NCI-H1436 (cell line): ENCODE measurements around the gene OR10J4.
"Not testable (repeated sequence)": the region's sequence is repeated elsewhere in the genome, so short reads cannot be mapped to it uniquely, and the experiment has no call there.

Experiments
- DNase-seq: peaks from one replicate; lab custom pipeline; 2025; lab: John Stamatoyannopoulos, UW

The OR10J4 gene

DNA sequence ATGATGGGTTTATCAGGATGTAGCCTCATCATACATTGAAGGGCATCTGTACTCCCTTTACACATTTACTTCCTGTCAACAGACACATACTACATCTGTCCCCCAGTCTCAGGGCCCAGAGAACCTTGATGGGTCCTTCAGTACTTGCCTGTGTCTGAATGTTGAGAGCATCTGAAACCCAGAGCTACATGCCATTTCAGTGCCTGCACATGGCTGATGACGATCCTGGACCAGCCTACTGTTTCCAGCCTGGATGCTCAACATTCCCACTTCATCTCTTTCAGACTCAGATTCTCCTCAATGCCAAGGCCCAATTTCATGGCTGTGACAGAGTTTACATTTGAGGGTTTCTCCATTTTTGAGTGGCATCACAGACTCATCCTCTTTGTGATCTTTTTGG, at the start of gene OR10J4:
Gene OR10J4 (plus strand): TSS at position 301 of the 400 bp plus-strand sequence.
- DNase-seq: no peak

DNA sequence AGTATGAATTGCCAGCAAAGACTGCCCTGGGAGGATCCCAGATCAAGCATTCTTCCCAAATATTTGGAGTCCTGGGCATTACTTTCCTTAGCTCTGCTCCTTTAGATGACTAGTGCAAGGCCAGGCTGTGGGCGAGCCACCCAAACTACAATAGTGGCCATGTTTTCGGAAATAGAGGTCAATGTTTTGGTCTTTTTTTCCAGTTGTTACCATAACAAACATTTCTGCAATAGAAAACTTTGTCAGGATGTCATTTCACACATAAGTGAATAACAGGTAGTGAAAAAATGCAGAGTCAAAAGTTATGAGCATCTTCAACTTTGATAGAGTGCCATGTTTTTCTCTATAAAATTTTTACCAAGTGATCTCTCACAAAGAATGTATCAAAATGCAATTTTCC, 25.2 kb upstream of the OR10J4 start:
- DNase-seq: no peak

DNA sequence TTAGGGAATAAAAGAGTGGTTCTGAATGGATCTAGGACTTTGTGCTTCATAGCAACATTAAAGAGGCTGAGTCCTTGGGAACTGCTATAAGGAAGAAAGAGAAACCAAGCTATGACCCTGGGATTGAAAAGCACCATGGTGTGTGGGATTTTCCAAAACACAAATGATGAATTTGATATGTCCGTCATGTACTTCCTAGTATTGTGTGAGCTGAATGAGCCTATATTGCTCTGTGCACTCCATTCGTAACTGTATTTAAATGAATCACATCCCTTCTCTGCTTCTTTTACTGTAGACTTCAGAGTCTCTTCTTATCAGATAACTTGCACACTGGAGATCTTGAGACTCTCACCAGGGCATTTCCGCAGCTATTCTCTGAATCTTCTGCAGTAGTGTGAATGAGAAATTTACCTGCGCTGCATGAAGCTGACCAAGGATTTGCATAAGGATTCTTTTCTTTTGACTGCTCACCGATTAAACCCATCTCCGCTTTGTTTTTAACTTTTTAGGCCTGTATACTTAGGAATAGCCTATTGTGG, 23.1 kb upstream of the OR10J4 start:
- no peak for DNase-seq

DNA sequence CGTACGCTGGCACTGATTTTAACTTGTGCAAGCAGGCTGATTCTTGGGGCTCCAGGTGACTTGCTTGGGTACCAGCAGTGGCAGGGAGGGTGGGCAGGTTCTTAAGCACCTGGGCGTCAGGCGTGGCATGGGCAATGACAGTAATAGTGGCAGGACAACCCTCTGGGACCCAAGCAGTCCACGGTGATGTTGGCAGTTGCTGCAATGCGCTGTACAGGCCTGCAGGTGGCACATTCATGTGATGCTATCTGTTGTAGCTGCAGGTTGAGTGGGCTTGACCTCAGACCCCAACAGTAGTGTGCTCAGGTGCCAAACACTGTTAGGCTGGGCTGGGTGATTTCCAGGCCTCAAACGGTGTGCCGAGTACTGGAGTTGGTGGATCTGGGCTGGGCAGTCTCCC, 10.2 kb upstream of the OR10J4 start:
- DNase-seq: no peak

DNA sequence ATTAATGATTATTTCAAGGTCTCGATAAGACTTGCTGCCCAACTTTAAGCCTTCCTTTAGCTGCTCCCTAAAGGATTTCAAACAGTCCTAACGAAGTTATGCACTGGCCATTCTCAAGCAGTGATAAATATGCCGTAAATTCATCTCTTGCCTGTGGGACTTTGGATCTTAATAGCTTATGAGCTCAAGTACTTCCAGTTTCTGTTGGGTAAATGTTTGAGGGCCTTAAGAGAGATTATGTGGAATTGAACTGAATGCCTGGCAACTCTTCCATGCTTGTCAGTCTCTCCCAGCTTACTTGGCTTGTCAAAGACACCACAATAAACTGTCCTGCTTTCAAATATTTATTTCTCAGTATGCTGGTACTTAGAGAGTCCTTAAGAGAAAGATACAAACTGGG, 3.5 kb upstream of the OR10J4 start:
- DNase-seq: no peak

DNA sequence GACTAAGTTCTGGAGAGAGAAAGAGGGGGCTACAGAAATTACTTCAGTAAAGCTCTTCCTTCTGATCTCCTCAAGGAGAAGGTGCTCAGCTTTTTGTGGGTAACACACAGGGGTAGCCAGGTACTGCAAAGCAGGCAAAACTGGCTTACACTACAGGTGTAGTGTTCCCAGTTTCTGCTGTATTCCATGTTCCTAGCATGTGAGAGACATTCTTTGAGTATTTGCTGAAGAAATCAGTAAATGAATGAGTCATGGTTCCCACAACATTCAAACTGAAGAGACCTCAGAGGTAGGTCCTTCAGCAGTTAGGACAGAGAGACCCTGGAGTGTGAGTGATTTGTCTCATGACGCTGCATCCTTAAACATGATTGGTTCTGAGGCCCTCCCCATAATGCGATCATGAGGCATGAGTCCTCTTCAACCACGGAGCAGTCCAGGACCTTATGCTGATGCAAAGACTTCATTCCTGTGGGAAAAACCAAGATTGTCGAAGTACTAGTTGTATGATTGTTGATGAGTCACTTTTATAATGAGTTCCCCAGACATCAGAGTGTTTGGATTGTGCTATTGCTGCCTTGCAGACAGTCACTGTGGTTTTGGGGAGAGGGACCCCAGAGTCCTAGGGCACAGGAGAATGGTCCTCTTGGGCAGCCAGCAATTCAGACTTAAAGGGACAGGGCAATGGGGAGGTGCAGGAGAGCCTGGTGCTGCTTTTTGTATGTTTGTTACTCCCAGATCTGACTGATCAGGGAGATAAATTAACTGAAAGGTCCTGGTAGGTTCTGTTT, 2.7 kb upstream of the OR10J4 start:
- no peak for DNase-seq

DNA sequence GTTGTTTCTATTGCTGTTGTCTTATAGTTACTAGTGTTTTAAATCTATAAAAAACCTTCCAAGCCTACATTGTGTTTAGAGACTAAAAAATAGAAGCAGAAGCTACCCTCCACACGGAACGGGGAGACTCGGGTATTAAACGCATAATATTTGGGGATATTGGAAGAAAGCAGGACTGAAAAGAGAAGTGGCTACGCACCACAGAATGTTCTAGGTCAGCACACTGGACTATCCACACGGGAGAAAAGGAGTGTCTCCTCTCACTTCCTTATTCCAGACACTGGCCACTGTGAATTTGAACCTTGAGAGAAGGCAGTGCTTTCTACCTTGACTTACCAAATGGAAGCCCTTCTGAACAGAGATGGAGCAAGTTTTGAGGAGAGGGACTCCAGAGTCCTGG, 1.0 kb upstream of the OR10J4 start:
- no peak for DNase-seq

DNA sequence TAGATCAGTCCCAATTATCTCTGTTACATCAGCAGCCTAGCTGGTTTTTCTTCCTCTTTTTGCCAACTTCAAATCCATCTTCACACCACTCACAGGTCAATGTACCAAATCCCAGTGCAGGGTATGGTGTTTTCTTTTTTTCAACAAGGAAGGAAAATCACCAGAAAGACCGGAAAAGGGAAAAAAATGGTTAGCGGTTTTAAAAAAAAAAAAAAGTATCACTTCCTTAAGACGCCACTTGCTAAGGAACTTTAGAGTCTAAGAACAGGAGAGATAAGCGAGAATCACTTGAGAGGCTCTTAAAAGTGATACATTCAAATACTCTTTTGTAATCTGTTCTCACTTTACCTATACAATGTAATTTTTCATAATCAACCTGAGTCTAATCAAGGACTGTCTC, 4.5 kb downstream of the OR10J4 start:
- DNase-seq: no peak

DNA sequence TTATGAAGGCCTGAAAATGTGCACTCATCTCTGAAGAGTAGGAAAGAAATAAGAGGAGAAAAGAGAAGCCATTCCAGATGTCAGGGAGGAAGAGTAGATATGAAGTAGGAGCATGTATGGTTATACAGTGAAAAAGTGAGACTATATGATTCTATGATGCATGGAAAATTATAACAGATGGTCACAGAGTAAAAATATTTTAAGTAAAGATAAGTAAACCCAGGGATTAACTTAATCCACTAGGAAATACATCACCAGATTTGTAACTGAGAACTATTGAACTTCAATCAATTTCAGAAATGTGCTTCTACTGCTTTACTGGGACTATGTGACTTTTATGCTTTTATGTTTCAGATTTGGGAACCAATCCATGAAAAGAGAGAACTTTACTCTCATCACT, 7.4 kb downstream of the OR10J4 start, which contains the start of gene OR10J1:
Gene OR10J1 (plus strand): TSS at position 301 of the 400 bp plus-strand sequence. CDS start 70 bp downstream, at position 371.
- DNase-seq: no peak

DNA sequence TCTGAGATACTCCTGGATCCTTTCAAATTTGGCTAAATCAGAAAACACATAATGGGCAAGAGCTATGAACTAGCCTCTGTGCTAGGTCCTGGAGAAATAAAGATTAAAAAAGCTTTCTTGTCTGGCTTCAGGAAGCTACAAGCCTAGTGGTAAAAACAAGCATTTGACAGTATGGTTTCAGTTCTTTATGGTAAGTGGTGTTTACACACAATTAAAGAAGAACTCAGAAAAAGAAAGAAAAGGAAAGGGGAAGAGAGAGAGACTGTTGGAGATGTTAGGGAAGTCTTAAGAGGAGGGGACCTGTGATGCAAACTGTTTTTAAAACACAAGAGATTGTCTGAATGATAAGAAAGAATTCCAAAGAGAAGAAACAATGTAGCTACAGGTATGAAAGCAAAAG, 9.4 kb downstream of the OR10J4 start:
- DNase-seq: no peak

DNA sequence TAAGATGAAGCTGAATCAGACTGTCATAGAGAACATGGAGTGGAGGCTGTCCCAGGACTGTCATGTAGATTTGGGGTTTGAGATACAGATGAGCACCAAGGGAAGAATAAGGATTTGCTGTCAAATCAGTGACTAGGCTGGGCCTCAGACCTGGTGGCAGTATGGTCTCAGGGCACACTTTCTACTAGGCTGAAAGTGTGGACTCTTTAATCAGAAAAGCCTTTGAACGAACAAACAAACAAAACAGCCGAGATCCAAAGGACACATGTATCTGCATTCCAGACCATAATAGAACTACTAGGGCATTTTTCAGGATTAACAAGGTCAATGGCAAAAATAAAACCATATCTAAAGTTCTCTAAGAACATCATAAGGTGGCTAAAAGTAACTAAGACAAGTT, 10.4 kb downstream of the OR10J4 start:
- DNase-seq: no peak

DNA sequence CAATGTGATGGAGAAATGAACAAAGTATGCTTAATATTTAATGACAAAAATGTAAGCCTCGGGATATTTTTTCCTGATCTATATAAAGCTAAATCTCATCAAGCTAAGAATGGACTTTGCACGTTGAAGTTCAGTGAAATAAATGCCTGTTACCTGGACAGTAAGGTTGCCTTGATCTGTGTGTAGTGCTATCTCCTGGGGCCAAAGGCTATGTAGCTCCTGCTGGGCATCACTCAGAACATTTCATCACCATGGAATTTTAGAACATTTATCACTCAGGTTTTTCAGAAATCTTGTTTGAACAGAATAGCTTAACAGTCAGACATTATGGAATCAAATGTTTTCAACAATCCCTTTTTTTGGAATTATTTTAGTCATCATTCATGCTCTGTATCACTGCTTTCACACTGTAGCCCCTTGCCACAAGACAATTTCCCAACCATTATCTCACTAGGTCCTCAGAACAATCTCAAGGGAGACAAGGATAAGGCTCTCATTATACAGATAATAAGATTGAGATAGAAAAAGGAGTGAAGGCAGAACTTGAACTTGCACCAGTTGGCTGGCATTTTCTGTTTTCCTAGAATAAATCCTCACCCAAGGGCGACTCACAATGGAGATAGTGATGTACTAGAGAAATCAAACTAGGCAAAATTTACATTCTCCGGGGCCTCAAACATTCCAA, 11.2 kb downstream of the OR10J4 start:
- DNase-seq: no peak

DNA sequence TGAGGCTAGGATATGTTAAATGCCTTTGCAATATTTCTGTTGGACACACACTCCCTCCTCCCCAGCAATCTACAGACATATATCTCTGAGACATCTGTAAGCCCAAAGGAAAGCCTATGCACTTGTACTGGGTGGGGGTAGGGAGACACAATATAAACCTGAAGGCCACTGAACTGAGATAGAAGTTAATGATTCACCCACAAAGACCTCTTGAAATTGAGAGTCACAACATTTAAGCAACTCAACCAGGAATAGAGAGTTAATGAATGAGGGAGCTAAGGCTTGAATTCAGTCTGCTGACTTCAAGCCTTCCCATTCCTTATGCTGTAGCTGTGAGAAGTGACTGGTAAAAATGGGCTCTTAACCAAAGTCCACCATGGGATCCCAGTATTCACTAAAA, 12.5 kb downstream of the OR10J4 start:
- no peak for DNase-seq

DNA sequence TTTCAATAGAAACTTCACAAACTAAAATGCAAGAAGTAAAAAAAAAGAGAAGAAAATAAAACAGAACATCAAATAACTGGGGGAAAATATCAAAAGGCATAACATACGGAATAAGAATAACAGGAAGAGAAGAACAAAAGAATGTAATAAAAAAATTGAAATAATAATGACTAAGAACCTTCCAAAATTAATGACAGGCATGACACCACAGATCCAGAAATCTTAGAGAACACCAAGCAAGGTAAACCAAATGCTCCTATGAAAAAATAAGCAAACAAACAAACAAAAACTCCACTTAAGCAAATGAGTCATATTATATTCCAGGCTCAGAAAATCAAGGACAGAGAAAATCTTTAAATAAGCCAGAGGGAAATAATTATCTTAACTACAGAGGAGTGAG, 16.2 kb downstream of the OR10J4 start:
- DNase-seq: no peak

DNA sequence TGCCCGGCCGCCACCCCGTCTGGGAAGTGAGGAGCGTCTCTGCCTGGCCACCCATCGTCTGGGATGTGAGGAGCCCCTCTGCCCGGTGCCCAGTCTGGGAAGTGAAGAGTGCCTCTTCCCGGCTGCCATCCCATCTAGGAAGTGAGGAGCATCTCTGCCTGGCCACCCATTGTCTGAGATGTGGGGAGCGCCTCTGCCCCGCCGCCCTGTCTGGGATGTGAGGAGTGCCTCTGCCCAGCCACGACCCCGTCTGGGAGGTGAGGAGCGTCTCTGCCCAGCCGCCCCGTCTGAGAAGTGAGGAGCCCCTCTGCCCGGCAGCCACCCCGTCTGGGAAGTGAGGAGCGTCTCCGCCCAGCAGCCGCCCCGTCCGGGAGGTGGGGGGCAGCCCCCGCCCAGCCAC, 17.6 kb downstream of the OR10J4 start:
- not testable (repeated sequence) for DNase-seq

DNA sequence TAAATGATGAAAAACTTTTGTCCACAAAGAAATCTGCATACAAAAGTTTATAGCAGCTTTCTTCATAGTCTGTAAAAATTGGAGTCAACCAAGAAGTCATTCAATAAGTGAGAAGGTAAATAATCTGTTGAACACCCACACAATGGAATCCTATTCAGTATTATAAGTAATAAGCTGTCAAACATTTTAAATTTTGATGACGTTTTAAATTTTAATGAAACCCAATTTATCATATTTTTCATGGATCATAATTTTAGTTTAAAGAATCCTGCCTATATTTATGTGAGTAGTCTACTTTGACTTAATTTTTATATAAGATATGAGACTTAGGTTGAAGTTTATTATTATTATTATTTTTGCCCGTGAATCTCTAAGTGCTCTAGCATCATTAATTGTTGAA, 27.5 kb downstream of the OR10J4 start:
- no peak for DNase-seq

DNA sequence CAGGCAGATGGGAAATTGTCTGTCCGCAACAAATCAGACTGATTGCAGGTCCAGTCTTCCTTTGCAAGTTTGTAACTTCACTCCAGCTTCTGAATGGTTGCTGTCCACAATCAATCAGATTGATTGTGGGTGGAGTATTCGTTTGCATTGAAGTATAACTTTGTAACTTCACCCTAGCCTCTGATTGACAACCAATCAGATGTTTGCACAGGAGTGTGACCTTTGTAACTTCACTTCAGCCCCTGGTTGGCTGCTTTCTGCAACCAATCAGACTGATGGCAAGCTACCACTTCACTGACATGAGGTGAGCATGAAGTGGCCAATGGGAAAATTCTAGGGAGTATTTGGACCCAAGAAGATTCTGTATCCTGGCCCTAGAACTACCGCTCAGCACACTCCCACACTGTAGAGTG, 33.2 kb downstream of the OR10J4 start:
- no peak for DNase-seq

DNA sequence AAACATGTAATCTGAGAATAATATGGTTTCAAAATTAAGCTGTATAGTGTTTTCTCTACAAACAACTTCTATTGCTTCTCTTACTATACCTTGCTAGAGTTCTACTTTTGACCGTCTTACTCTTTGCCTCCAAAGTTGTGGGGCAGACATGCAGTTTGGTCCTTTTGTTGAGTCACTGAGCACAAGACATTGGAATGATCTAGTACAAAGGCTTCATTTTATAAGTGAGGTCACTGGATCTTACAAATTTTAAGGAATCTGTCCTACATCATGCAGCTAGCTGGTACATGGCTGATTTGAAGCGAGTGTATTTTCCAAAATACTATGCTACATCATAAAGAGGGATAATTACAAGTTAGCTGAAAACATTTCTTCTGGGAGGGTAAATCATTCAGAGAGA, 36.3 kb downstream of the OR10J4 start:
- no peak for DNase-seq

DNA sequence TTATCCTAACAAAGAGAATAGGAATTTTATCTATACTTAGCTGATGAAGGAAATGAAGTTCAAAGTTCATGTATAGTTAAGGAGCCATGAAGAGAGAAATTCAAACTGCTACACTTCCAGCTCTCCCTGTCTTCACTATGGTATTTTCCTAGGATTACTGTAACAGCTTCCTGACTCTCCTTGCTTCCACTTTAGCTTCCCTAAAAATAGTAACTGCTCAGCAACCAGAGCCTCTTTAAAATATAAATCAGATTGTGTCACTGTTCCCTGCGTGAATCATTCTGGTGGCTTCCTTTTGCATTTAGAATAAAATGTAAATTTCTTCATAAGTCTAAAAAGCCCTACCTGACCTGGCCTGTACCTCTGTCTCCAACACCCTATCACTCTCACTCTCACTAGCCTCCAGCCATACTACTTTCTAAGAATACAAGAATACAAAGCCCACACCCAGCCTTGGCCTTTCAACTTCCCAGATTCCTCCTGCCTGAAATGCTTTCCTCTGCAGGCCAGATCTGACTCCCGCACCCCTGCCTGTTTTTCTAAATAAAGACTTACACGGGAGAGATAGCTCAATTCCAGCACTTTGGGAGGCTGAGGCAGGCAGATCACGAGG, 38.0 kb downstream of the OR10J4 start:
- no peak for DNase-seq

DNA sequence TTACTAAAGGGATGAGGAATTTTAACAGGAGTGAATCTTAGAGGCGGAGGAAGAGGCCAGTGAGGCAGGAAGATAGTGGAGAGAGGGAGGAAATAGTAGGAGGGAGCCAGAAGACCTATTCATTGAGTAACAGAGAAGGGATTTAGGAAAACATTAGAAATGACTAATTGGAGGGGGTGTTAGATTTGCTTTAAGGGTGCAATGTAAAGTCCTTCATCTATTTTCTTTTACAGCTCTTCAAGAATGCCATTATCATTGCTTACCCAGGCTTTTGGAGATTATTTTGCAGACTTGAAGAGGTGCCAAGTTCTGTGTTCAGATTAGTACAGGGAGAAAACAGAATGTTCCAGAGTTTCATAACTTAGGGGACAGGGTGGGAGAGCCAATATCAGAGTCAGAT, 41.3 kb downstream of the OR10J4 start:
- no peak for DNase-seq

DNA sequence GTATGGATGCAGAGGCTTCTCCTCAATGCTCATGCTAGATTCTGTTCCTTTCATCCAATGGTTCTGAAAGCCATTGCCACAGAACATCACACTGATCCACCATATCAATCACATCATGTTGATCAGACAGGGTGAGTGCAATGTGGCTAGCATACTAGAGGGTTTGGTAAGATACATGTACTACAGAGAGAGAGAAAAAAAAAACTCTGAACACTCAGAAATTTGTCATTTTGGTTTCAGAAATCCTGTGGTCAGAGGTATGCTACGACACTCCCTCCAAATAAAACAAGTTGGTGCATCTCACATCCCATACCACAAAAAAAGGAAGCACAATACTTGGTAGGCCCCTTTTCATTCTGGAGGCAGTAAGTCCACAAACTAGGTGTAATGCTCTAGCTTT, 42.9 kb downstream of the OR10J4 start:
- no peak for DNase-seq
